GM19025 (cell line): ENCODE results near the gene RNF130.
"Not testable (repeated sequence)": the region's sequence is repeated elsewhere in the genome, so short reads cannot be mapped to it uniquely, and the experiment has no call there.

Experiments
- ATAC-seq: cut with Tn5 transposase; IDR thresholded peaks from one replicate; pipeline ENCODE4 v1.9.1; 2021; ENCODE audit warnings: mild to moderate bottlenecking, low read depth, moderate library complexity; ENCODE audit not compliant: unreplicated experiment

RNF130 gene

GRCh38 chr5:180026734-180027458, 44.7 kb downstream of the RNF130 start:
- ATAC-seq, result no peak

GRCh38 chr5:180026320-180026719, 45.2 kb downstream of the RNF130 start:
- no peak for ATAC-seq

GRCh38 chr5:180021900-180022299, 49.7 kb downstream of the RNF130 start:
- no peak for ATAC-seq

GRCh38 chr5:180020176-180020575, 51.4 kb downstream of the RNF130 start:
- ATAC-seq, result no peak

- no peak for ATAC-seq
Measured at GRCh38 chr5:180018347-180019060, 53.1 kb downstream of the RNF130 start.

- ATAC-seq, result not testable (repeated sequence)
Measured at GRCh38 chr5:180015523-180015922, 56.0 kb downstream of the RNF130 start.

- no peak for ATAC-seq
Measured at GRCh38 chr5:180013678-180014077, 57.9 kb downstream of the RNF130 start.

- no peak for ATAC-seq
Measured at GRCh38 chr5:180012316-180012715, 59.2 kb downstream of the RNF130 start.

- no peak for ATAC-seq
Measured at GRCh38 chr5:180010636-180011035, 60.9 kb downstream of the RNF130 start.

- no peak for ATAC-seq
Measured at GRCh38 chr5:180009581-180009980, 62.0 kb downstream of the RNF130 start.

- ATAC-seq, result no peak
Measured at GRCh38 chr5:180008433-180008832, 63.1 kb downstream of the RNF130 start.

GRCh38 chr5:180007582-180007981, 64.0 kb downstream of the RNF130 start:
- ATAC-seq, result no peak

- no peak for ATAC-seq
Measured at GRCh38 chr5:180006141-180006540, 65.4 kb downstream of the RNF130 start.

- no peak for ATAC-seq
Measured at GRCh38 chr5:180003127-180003526, 68.4 kb downstream of the RNF130 start.

- no peak for ATAC-seq
Measured at GRCh38 chr5:180001742-180002141, 69.8 kb downstream of the RNF130 start.

- no peak for ATAC-seq
Measured at GRCh38 chr5:180001136-180001535, 70.4 kb downstream of the RNF130 start.

GRCh38 chr5:179998485-179998884, 73.1 kb downstream of the RNF130 start:
- no peak for ATAC-seq

- no peak for ATAC-seq
Measured at GRCh38 chr5:179994583-179995323, 76.8 kb downstream of the RNF130 start.

- ATAC-seq, result not testable (repeated sequence)
Measured at GRCh38 chr5:179992855-179993254, 78.7 kb downstream of the RNF130 start.

- no peak for ATAC-seq
Measured at GRCh38 chr5:179991106-179991505, 80.5 kb downstream of the RNF130 start.

- not testable (repeated sequence) for ATAC-seq
Measured at GRCh38 chr5:179990525-179990924, 81.0 kb downstream of the RNF130 start.
